Pancreas (tissue), 10 donors: ENCODE data around the gene FBXO47. TPM values are rescaled to one million over a fixed set of nuclear protein-coding genes. Genes with fewer than 3 reads are reported as not detected.

Experiments
- ATAC-seq, 4 donors: fragments of 200-7000 bp; cut with Tn5 transposase; one replicate each; pipeline versions ENCODE4 v1.8.0 to v1.9.1; 2020; ENCODE audit warnings: mild to moderate bottlenecking in 4 of 4, moderate library complexity in 4 of 4
- DNase-seq, 6 donors: peaks; one replicate each; pipeline ENCODE4 v3.0.0-alpha.2; 2020
- FAIRE-seq: peaks from 2 replicates; lab custom pipeline; 2012; peaks lifted over from hg19 to GRCh38; lab: Jason Lieb, UNC
- H3K27ac ChIP-seq, 4 donors: fragments of 200-600 bp; sonication (generic); 1 replicate in 3 of 4; 2 replicates in 1 of 4; pipeline versions ENCODE4 v1.5.0 to v1.8.0; 2020
- H3K27me3 ChIP-seq, 4 donors: fragments of 200-600 bp; one replicate each; pipeline ENCODE4 v1.8.0; 2021
- H3K36me3 ChIP-seq, 3 donors: fragments of 200-600 bp; sonication (generic) in 1 of 3; one replicate each; pipeline versions ENCODE4 v1.5.0 to v1.8.0; 2020 to 2021
- H3K4me1 ChIP-seq, 3 donors: fragments of 200-600 bp; one replicate each; pipeline ENCODE4 v1.8.0; 2021
- H3K4me3 ChIP-seq, 4 donors: fragments of 200-600 bp; sonication (generic) in 2 of 4; one replicate each; pipeline versions ENCODE4 v1.5.0 to v1.8.0; 2020 to 2021
- H3K9me3 ChIP-seq, 4 donors: fragments of 200-600 bp; one replicate each; pipeline ENCODE4 v1.8.0; 2021
- CTCF ChIP-seq, 4 donors: fragments of 200-600 bp; sonication (generic) in 3 of 4; IDR thresholded peaks; one replicate each; pipeline versions ENCODE4 v1.5.0 to v1.8.0; 2021; ENCODE audit warnings: antibody characterized with exemption in 4 of 4
- WGBS, 2 donors: extraction: QIAGEN DNeasy Blood & Tissue Kit; methylation state at CpG; one replicate each; pipeline ENCODE4 v1.1.7; 2013; 5-methylcytosine and 5-hydroxymethylcytosine counted together
- intact Hi-C, 3 donors: fragments of 100-400 bp; cut with DNase I; formaldehyde crosslinking; loops; one replicate each; pipeline versions ENCODE4 v1.11.1 to v1.14.2; 2022
- polyA plus RNA-seq, 2 donors: library from polyadenylated mRNA; stranded (reverse); fragments of 200-250 nt; gene quantifications; one replicate each; pipeline ENCODE4 v1.2.3, GENCODE V29; 2013
- total RNA-seq, 6 donors: library from RNA; stranded (reverse); fragmentation: NEBNext Ultra II Directional in 4 of 6; extraction: Animal tissue kit (Norgen Biotek cat#: 25700) in 4 of 6; gene quantifications; one replicate each; pipeline versions ENCODE4 v1.2.1 to v1.2.4, GENCODE V29; 2021 to 2023
- donor health status: healthy with polysubstance abuse.
- donor health status: DM: no; HTN: no; CAD: no; lungs with moderate emphysema.
- donor health status: DM: no; HTN: no; CAD: no.
- donor health status: control.
- donor health status: control.
- donor health status: Bipolar disorder and iron deficiency.
- donor health status: DM: yes; HTN: yes; CAD: no.
- donor health status: DM: no; HTN: no; CAD: no.
- donor health status: DM: no; HTN: no; CAD: no.
- donor health status: DM: yes; HTN: yes; CAD: no.

Gene FBXO47
- total and polyA plus RNA-seq, 8 donors: 0.06 TPM; not detected in 7

DNA sequence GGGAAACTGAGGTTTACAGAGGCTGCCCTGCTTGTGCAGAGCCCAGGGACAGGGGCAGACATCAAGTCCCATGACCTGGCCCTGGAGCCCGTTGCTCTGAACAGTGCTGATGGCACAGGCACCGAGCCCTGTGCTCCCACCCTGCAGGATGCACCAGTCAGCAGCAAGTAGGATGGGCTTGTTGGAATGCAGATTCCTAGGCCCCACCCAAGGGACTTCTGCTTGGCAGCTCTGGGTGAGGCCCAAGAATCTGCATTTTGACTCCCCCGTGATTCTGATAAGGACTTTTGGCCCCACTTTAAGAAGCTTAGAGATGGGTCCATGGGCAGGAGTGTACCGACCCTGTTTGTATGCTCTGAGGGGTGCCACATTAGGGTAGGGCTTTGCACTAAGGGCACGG lies 74.1 kb downstream of the FBXO47 start:
- no peak overlapping the region for H3K27ac ChIP-seq
- TF ChIP-seq CTCF (IDR thresholded peaks at IDR 0.05): no peak
- H3K9me3 ChIP-seq: no peaks in the 10 kb centered on the region
- DNase-seq (no peak), ATAC-seq (no peak), FAIRE-seq (no peak)
- WGBS, 2 donors: 77 to 81% methylated on average over 5 of the region's 5 CpGs
- H3K36me3 ChIP-seq: peaks cover 0 to 45% (median 6%) of the 10 kb centered on the region in 3 donors
- no peaks in the 10 kb centered on the region for H3K27me3 ChIP-seq
- H3K4me1 ChIP-seq: peaks cover 0 to 14% (median 0%) of the 10 kb centered on the region in 3 donors
- intact Hi-C loops: no loop called here
- no peak overlapping the region for H3K4me3 ChIP-seq

GRCh38 chr17:38892620-38893019 lies 74.6 kb downstream of the FBXO47 start:
- Histone ChIP-seq H3K36me3 (peaks cover 0 to 42% (median 6%) of the 10 kb centered on the region in 3 donors), H3K4me1 (peaks cover 0 to 14% (median 0%) of the 10 kb centered on the region in 3 donors), H3K4me3 (no peak overlapping the region), H3K9me3 (no peaks in the 10 kb centered on the region), H3K27ac (no peak overlapping the region), H3K27me3 (no peaks in the 10 kb centered on the region)
- intact Hi-C loops: no loop called here
- no peak for TF ChIP-seq CTCF (IDR thresholded peaks at IDR 0.05)
- 90% methylated on average over 13 of the region's 13 CpGs for WGBS, 2 donors
- DNase-seq: no peak
- no peak for ATAC-seq
- FAIRE-seq: no peak

GRCh38 chr17:38892083-38892482 lies 75.1 kb downstream of the FBXO47 start:
- FAIRE-seq: no peak
- no peak overlapping the region for H3K4me3 ChIP-seq
- ATAC-seq: no peak
- peaks cover 0 to 14% (median 0%) of the 10 kb centered on the region in 3 donors for H3K4me1 ChIP-seq
- intact Hi-C loops: no loop called here
- H3K27me3 ChIP-seq: no peaks in the 10 kb centered on the region
- H3K27ac ChIP-seq: no peak overlapping the region
- TF ChIP-seq CTCF (IDR thresholded peaks at IDR 0.05): no peak
- H3K9me3 ChIP-seq: no peaks in the 10 kb centered on the region
- no peak for DNase-seq
- 88 to 89% methylated on average over 4 of the region's 4 CpGs for WGBS, 2 donors
- H3K36me3 ChIP-seq: peaks cover 0 to 37% (median 6%) of the 10 kb centered on the region in 3 donors

DNA sequence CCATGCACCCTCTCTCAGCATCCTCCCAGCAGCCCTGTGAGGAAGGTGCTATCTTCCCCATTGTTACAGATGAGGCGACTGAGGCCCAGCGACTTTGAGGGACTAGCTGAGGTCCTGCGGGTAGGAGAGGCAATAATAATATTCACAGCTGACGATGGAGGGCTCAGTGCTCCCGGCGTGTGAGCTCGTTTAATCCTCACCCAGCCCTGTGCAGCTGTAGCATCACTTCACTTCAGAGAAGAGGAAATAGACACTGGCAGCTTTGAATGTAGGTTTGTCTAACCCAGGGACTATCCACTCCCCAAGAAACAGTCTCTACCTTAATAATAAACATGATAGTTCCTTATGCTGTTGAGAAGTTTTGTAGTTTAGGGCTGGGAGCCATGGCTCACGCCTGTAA lies 75.8 kb downstream of the FBXO47 start:
- intact Hi-C loops: no loop called here
- Histone ChIP-seq H3K4me1 (peaks cover 0 to 14% (median 0%) of the 10 kb centered on the region in 3 donors), H3K27ac (no peak overlapping the region), H3K27me3 (no peaks in the 10 kb centered on the region), H3K4me3 (no peak overlapping the region), H3K9me3 (no peaks in the 10 kb centered on the region), H3K36me3 (peaks cover 0 to 31% (median 6%) of the 10 kb centered on the region in 3 donors)
- no peak for ATAC-seq
- TF ChIP-seq CTCF (IDR thresholded peaks at IDR 0.05): no peak
- DNase-seq: no peak
- no peak for FAIRE-seq
- 85 to 90% methylated on average over 8 of the region's 8 CpGs for WGBS, 2 donors

DNA sequence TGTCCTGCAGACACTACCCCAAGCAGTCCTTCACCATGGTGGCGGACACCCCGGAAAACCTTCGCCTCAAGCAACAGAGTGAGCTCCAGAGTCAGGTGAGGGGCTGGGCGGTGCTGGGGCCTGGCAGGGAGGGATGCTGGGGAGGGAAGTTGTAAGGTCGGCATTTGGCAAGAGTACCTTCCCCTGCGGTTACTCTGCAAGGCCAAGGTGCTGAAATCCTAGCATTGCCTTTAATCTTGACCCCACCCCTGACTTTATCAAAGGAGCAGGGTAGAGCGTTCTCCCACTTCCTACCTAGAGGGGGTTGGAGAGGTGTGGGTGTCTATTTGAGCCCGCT lies 76.8 kb downstream of the FBXO47 start:
- no peak for FAIRE-seq
- WGBS, 2 donors: 73 to 78% methylated on average over 8 of the region's 8 CpGs
- Histone ChIP-seq H3K27ac (no peak overlapping the region), H3K36me3 (peaks cover 0 to 31% (median 6%) of the 10 kb centered on the region in 3 donors), H3K4me1 (peaks cover 4 to 23% (median 5%) of the 10 kb centered on the region in 3 donors), H3K4me3 (no peak overlapping the region), H3K9me3 (no peaks in the 10 kb centered on the region), H3K27me3 (no peaks in the 10 kb centered on the region)
- intact Hi-C loops: no loop called here
- no peak for DNase-seq
- ATAC-seq: no peak
- TF ChIP-seq CTCF (IDR thresholded peaks at IDR 0.05): no peak
